ENCODE results near the gene RXFP3.
"Not testable (repeated sequence)": the region's sequence is repeated elsewhere in the genome, so short reads cannot be mapped to it uniquely, and the experiment has no call there.

Gene RXFP3

GRCh38 chr5:33937017-33937706, 976 bp downstream of the RXFP3 start:
- DNase-seq, result no peak

- DNase-seq, result no peak
These were observed 1.7 kb downstream of the RXFP3 start for GRCh38 chr5:33937707-33938506.

DNA sequence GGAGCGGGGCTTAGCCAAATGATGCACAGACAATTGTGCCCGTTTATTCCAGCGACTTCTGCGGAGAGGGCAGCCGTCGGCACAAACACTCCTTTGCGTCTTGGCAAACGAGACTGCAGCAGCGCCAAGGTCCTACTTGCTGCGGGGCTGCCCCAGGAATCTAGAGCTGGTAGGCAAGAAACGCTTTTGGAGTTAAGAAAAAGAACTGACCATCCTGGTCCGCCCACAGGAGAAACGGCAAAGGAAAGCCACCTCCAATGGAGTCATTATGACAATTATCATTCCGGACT, 2.3 kb downstream of the RXFP3 start:
- DNase-seq, result no peak

DNA sequence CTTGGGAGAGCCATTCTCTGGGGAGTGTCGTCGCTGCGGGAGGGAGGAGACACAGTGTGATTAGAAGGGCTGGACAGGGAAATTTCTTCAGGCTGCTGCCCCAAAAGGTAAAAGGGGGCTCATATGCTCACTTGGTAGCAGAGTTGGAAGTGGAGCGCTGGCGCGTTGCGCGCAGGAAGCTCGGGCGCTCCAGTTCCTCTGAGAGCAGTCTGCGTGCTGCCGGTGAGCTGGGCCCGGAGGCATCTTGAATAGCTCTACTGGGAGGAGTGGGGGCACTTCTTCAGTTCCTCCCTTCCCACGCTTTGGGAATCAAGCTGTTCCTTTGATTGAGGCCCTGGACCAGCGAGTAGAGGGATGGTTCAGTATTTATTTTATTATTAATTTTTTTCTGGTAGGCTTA, 2.7 kb downstream of the RXFP3 start:
- no peak for DNase-seq

GRCh38 chr5:33939556-33940262, 3.5 kb downstream of the RXFP3 start:
- no peak for DNase-seq

GRCh38 chr5:33941090-33941489, 4.9 kb downstream of the RXFP3 start:
- no peak for DNase-seq

GRCh38 chr5:33944543-33945132, 8.5 kb downstream of the RXFP3 start:
- DNase-seq, result no peak

DNA sequence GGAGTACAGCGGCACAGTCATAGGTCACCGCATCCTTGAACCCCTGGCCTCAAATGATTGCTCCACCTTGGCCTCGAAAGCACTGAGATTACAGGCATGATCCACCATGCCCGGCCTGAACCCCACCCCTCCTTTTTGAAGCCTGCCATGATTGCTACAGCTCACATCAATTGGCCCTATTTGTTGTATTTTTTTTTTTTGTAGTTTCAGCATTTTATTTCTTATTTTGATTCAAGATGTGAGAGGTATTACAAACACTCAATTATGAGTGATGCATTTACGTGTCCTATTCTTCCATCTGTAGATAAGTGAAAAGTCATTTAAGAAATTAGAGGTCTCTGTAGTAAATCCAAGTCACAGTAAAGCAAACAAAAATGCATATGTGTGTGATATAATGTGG, 16.0 kb downstream of the RXFP3 start:
- DNase-seq, result not testable (repeated sequence)

DNA sequence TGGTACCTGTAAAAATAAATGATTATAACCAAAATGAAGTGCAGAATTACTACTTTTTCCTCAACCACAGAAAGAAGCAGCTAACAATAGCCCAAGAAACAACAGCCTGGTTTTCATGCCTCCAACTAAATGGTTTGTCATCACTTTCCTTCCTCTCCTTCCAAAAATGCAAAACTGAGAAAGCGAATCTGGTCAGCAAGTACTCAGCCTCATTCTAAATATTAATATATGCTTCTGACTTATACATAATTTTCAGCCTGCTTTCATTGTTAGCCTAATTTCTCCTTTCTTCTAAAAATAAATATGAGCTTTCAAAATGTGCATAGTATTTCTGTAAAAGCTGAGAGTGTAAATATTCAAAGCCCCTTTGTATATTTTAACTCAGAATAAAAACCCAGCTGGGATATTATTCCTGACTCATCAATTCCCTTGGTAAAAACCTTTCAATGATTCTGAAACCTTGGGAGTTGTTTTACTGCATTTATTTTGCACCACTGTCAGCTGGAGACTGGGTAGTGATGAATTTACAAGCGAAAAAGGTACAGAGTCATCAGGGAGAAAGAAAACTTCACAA, 21.5 kb downstream of the RXFP3 start:
- DNase-seq, result no peak

DNA sequence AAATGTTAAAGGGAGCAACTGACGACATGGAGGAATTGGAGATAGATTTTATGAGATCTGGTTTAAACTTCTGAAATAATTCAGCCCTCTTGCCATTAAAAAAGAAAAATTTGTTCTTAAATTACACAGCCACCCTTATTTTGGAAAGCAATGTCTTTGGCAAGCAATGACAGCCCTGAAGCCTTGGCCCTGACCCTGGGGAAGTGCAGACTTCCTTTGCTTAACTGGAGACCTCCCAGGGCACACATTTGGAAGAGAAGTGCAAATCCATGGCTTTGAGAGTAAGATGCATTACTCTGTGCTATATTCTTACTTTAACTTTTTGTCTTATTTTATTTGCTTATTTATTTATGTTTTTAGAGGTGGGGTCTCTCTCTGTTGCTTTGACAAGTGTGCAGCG, 22.0 kb downstream of the RXFP3 start:
- no peak for DNase-seq

GRCh38 chr5:33964132-33964700, 28.0 kb downstream of the RXFP3 start:
- no peak for DNase-seq

DNA sequence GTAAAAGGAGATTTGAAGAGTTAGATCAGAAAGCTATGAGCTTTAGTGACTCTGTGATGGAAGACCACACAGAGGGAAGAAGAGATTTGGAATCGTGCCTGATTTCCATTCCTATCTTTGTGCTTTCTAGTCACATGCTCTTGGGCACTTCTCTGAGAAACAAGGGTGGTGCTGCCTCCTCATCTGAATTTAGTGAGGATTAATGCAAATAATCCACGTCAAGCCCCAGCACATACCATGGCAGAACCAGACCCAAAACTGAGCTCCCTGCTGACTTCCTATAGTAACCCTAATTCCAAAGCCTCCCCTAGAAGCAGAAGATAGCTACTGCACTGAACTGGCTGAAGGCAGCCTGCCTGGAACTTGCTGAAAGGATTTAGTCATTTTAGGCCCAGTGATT, 30.6 kb downstream of the RXFP3 start:
- no peak for DNase-seq

DNA sequence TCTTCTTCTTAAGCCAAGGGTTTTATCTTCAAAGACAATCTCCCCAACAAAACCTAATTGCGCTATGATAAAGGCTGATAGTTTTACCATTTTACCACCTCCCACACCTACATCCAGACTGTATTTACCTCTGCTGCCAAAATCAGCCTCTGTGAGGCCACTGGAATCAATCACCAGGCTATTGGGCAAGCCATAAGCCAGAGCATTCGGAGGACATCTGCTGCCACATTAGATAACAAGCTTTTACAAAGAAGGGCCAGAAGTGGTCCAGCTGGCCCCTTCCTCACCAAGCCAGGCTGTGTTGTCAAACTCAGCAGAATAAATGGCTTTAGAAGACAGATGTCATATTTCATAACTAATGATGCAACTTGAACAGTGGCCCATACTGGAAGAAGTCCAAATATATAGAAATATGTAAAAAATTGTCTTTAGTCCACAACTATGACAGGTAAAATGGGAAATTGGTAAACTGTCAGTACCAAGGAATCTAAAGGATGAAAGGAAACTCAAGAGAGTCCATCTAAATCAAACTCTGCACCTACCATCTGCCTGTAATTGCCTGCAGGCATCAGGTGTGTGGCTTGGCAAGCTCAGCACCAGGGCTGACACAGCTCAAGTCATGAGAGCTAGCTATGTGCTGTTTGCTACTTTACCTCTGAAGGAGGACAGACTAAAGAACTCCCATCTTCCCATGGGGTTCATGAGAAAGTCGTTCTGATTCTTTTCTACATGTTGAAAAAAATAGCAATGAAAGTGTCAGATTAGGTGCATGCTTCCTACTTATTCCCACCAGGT, 32.2 kb downstream of the RXFP3 start:
- DNase-seq, result no peak

- no peak for DNase-seq
These were observed 33.6 kb downstream of the RXFP3 start for GRCh38 chr5:33969572-33970452.

GRCh38 chr5:33973271-33973670, 37.1 kb downstream of the RXFP3 start:
- no peak for DNase-seq

DNA sequence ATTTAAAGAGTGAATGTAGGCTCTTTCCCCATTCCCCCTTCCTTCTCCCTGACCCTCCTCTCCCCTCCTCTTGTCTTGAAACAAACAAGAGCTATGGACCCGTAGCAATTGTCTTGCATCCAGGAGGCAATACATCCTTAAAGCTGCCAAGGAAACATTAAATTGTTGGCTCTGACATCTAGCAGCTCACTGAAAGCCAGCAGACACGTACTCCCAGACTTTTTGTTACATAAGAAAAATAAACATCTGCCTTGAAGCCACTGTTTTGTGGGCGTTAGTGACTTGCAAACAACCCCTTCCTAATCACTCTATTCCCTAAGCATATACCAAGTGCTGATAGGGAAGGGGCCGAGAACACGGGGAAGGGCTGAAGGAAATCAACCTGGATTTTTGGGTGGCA, 39.7 kb downstream of the RXFP3 start:
- DNase-seq, result no peak

DNA sequence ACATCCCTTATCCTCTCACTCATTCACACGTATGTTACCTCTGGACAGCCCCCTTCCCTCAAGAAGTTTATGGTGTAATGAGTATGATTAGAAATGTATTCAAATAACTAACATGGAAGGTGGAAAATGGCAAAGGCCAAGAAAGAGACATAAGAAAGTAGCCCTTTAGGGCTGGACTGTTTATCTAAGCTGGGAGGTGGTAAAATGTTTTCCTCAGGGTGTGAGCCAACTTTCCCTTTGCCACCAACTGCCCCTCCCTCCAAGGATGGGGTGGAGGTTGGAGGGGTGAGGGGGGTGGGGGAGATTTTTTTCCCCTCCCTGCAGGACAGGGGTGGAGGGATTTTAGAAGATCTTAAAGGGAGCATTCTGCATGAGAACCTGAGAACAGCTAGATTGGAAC, 40.1 kb downstream of the RXFP3 start:
- no peak for DNase-seq

- no peak for DNase-seq
These were observed 42.1 kb downstream of the RXFP3 start for GRCh38 chr5:33978306-33978705.

DNA sequence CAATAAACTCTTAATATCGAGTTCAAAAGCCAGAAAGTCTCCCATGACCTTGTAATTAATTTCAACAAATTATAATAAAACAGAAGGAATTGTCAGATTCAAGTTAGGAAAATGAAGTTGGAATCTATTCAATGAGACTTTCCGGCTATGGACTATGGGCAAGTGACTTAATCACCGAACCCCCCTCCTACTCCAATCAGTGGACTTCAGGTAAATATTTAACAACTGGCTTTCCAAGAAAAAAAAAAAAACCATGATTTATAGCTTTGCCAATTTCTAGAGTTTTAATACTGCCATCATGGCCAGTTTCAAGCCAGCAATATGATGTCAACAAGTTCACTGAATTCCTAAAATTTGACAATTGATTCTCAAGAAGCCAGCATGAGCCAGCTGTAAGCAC, 43.8 kb downstream of the RXFP3 start:
- no peak for DNase-seq

GRCh38 chr5:33981408-33982162, 45.4 kb downstream of the RXFP3 start:
- DNase-seq, result no peak
